GM12875 (cell line): ENCODE data around the gene THEM4.

Experiments used
- H3K4me3 ChIP-seq: one replicate; pipeline ENCODE4 v1.5.1; 2011; ENCODE audit warnings: low read depth, low read length, control low read depth
- CTCF ChIP-seq: IDR thresholded peaks from 2 replicates; pipeline ENCODE4 v1.5.1; 2011; ENCODE audit warnings: low read depth, mild to moderate bottlenecking, control low read depth, inconsistent platforms, low read length, moderate library complexity, borderline replicate concordance; ENCODE audit not compliant: insufficient read depth

Gene THEM4

DNA sequence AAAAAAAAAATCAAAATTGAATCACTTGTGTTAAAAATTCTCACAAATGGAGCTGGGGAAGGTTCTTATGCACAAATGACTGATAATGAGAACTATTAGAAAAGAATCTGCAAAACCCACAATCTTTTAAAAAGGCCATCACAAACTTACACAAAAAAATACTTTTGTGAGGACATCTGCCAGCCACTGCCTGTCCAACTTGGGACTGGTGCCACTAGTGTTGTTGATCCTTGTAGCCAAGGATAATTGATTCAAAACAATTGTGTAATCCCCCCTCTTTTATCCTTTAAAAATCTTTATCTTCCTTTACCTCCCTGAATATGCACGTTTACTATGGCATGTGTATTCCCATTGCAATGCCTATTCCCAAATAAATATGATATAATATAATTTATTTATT is 39.2 kb upstream of the THEM4 start:
- no peak overlapping the region for H3K4me3 ChIP-seq
- TF ChIP-seq CTCF, result no peak

- no peak overlapping the region for H3K4me3 ChIP-seq
- no peak for TF ChIP-seq CTCF
Measured at GRCh38 chr1:151947140-151947539, 37.8 kb upstream of the THEM4 start.

- no peak overlapping the region for H3K4me3 ChIP-seq
- TF ChIP-seq CTCF, result no peak
Measured at GRCh38 chr1:151945725-151946722, 36.7 kb upstream of the THEM4 start.

GRCh38 chr1:151944857-151945575 is 35.7 kb upstream of the THEM4 start:
- TF ChIP-seq CTCF, result no peak

DNA sequence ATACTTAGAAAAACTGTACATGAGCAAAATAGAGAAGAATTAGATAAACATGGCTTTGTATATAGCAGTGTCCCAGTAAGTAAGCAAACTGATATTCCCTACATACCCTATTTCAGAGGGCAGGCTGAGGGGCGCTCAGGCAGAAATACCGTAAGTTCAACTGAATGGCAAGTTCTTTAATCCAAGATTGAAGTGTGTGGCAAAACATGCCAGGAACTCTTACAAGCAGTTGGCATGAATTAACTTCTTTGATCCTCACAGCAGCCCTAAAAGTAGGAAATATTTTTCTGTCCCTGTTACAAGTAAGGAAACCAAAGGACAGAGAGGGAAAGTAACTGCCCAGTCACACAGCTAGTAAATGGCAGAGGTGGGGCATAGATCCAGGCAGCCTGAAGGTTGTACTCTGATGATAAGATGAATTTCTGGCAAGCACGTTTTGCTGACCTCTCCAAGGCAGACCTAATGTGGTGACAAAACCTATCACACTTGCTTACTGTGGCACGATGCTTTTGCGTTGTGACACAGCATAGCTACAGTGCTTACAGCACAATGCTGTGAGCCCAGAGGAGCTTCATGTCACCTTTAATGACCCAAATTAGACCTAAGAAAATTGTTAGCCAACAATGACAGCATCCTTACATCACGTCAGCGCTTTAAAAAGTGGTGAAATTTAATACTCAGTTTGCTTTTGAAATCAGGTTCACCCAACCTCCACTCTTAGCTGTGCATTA is 35.0 kb upstream of the THEM4 start:
- no peak overlapping the region for H3K4me3 ChIP-seq
- no peak for TF ChIP-seq CTCF

More at GRCh38 chr1:151944857-151945575, 35.7 kb upstream of the THEM4 start:
- H3K4me3 ChIP-seq, result no peak overlapping the region

GRCh38 chr1:151943591-151943990 is 34.3 kb upstream of the THEM4 start:
- TF ChIP-seq CTCF, result no peak
- H3K4me3 ChIP-seq, result no peak overlapping the region
